ENCODE results near the gene CISTR. TPM values are rescaled to one million over a fixed set of nuclear protein-coding genes. Genes with fewer than 3 reads are reported as not detected.

Gene CISTR
- total RNA-seq, 1 donor from 2014 or later, result not detected

DNA sequence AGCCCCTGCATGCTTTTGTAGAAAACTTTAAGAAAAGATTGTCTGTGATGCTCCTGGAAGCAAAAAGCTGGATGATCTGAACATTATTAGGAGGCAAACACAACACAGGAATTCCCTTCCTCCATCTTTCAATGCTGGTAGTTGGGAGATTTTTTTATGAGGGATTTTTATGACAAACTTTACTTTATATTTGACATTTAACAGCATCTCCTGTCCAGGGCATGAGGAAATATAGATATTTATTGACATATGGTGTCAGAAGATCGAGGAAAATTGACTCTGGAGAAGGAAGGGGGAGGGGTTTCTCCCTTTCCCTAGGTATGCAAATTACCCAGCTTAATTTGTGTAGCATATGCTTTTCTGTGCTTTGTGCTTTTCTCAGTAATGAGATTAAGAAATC lies 37.8 kb upstream of the CISTR start:
- ATAC-seq (no peak), DNase-seq (no peak)
- TF ChIP-seq, protein P1, sequence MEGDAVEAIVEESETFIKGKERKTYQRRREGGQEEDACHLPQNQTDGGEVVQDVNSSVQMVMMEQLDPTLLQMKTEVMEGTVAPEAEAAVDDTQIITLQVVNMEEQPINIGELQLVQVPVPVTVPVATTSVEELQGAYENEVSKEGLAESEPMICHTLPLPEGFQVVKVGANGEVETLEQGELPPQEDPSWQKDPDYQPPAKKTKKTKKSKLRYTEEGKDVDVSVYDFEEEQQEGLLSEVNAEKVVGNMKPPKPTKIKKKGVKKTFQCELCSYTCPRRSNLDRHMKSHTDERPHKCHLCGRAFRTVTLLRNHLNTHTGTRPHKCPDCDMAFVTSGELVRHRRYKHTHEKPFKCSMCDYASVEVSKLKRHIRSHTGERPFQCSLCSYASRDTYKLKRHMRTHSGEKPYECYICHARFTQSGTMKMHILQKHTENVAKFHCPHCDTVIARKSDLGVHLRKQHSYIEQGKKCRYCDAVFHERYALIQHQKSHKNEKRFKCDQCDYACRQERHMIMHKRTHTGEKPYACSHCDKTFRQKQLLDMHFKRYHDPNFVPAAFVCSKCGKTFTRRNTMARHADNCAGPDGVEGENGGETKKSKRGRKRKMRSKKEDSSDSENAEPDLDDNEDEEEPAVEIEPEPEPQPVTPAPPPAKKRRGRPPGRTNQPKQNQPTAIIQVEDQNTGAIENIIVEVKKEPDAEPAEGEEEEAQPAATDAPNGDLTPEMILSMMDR (IDR thresholded peaks at IDR 0.05), result no peak
- no peaks in the 10 kb centered on the region for H3K9me3 ChIP-seq
- intact Hi-C loops (cut with DNase I), result no loop called here
- no peaks in the 10 kb centered on the region for H3K4me1 ChIP-seq
- H3K27ac ChIP-seq, result no peak overlapping the region
- H3K4me3 ChIP-seq, result no peak overlapping the region
- H3K36me3 ChIP-seq, result no peaks in the 10 kb centered on the region
- H3K27me3 ChIP-seq (ENCODE audit: low read depth), result peaks cover 34% of the 10 kb centered on the region

DNA sequence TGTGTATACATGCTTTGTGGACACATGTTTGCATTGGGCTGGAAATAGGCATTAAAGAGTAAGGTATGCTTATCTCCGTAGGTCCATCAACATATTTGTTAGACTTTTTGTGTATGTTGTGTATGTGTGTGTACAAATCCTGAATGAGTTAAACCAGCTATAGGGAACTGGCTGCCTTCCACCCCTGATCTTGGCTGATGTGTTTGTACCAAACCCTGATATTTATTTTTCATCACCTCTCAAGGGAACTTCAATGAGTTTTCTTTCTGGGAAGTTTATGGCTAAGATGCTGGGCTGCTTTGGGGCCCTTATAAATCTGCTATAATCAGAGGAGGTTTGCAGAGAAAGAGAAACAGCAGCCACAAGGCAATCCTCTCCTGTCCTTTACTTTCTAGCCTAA lies 37.1 kb upstream of the CISTR start:
- Histone ChIP-seq H3K36me3 (no peaks in the 10 kb centered on the region), H3K27me3 (ENCODE audit: low read depth) (peaks cover 37% of the 10 kb centered on the region), H3K9me3 (no peaks in the 10 kb centered on the region), H3K4me3 (no peak overlapping the region), H3K27ac (no peak overlapping the region), H3K4me1 (no peaks in the 10 kb centered on the region)
- DNase-seq (no peak), ATAC-seq (no peak)
- TF ChIP-seq, protein P1 (IDR thresholded peaks at IDR 0.05), result no peak
- intact Hi-C loops (cut with DNase I), result no loop called here

DNA sequence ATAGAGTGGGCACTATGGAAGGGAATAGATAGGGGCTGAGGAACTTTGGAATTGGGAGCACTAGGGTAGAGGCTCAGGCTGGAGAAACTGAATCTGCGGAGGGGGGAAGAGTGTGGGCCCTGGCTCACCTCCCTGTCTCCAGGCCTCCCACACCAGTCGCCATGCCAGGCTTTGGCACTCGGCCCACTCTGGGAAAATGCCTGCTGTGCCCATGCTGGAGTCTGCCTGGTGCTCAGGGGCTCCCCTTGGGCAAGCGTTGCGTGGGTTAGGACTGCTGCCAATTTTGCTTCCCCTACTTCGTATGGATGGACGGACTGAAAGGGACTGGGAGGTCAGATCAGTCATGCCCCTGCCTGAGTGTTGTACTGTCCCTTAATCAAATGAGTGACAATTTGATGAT lies 34.6 kb upstream of the CISTR start:
- intact Hi-C loops (cut with DNase I), result no loop called here

DNA sequence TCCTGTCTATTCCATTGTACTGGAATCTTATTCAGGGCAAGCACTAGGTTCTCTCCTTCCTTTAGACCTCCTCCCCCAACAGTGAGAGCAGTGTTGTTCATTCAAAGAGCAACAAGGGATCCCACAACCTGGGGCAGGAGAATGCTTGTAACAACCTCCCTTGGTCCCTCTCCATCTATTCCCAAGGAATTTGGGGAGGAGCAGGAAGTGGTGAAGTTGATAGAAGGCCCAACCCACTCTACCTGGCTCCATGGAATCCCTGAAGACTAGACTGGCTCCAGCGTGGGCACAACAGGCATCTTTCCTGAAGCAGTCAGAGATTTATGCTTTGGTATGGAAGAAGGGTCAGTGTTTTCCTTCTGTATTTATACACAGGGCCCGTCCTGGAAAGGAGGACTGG lies 33.4 kb upstream of the CISTR start:
- TF ChIP-seq, protein P1 (IDR thresholded peaks at IDR 0.05), result no peak
- no peak overlapping the region for H3K4me3 ChIP-seq
- H3K4me1 ChIP-seq, result no peaks in the 10 kb centered on the region
- H3K36me3 ChIP-seq, result no peaks in the 10 kb centered on the region
- H3K27me3 ChIP-seq (ENCODE audit: low read depth), result peaks cover 39% of the 10 kb centered on the region
- intact Hi-C loops (cut with DNase I), result no loop called here
- ATAC-seq (no peak), DNase-seq (no peak)
- no peaks in the 10 kb centered on the region for H3K9me3 ChIP-seq
- no peak overlapping the region for H3K27ac ChIP-seq

More for the DNA sequence above, 34.6 kb upstream of the CISTR start:
- H3K27me3 ChIP-seq (ENCODE audit: low read depth), result peaks cover 36% of the 10 kb centered on the region
- TF ChIP-seq, protein P1 (IDR thresholded peaks at IDR 0.05), result no peak
- H3K4me3 ChIP-seq, result no peak overlapping the region
- DNase-seq, result no peak
- no peaks in the 10 kb centered on the region for H3K9me3 ChIP-seq
- no peaks in the 10 kb centered on the region for H3K4me1 ChIP-seq
- ATAC-seq, result no peak
- no peaks in the 10 kb centered on the region for H3K36me3 ChIP-seq
- H3K27ac ChIP-seq, result no peak overlapping the region

DNA sequence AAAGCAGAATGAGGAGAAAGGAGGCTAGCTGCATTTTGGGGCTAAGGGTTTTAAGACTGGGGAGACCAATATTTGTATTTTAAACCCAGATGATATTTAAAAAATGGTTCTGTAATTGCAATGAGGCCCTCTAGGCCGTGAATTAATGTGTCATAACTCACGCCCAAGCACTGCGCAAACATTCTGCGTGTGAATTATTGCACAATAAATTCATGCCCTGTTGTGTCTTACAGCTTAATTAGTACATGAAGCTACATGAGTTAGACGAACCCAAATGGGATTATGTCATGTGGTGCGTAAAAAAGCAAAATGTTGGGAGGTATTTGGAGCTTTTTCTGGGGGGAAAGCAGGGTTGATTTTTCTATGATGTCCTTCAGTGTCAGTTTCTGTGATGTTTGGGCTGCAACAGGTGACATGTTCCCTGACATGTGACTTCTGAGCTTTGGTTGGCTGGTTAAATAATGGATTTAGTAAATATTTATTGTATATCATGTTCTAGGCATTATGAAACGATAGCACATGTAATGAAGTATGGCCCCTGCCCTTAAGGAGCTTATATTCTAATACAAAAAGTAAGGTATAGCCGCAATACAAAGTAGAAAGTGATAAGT lies 30.4 kb upstream of the CISTR start:
- no peaks in the 10 kb centered on the region for H3K4me1 ChIP-seq
- intact Hi-C loops (cut with DNase I), result no loop called here
- no peaks in the 10 kb centered on the region for H3K9me3 ChIP-seq
- H3K27ac ChIP-seq, result no peak overlapping the region
- no peaks in the 10 kb centered on the region for H3K36me3 ChIP-seq
- ATAC-seq, result no peak
- TF ChIP-seq, protein P1 (IDR thresholded peaks at IDR 0.05), result no peak
- peaks cover 31% of the 10 kb centered on the region for H3K27me3 ChIP-seq (ENCODE audit: low read depth)
- H3K4me3 ChIP-seq, result no peak overlapping the region
- DNase-seq, result no peak
